Measurements from ENCODE around the gene NAB2.
"Not testable (repeated sequence)": the region's sequence is repeated elsewhere in the genome, so short reads cannot be mapped to it uniquely, and the experiment has no call there.

NAB2 gene, protein sequence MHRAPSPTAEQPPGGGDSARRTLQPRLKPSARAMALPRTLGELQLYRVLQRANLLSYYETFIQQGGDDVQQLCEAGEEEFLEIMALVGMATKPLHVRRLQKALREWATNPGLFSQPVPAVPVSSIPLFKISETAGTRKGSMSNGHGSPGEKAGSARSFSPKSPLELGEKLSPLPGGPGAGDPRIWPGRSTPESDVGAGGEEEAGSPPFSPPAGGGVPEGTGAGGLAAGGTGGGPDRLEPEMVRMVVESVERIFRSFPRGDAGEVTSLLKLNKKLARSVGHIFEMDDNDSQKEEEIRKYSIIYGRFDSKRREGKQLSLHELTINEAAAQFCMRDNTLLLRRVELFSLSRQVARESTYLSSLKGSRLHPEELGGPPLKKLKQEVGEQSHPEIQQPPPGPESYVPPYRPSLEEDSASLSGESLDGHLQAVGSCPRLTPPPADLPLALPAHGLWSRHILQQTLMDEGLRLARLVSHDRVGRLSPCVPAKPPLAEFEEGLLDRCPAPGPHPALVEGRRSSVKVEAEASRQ

DNA sequence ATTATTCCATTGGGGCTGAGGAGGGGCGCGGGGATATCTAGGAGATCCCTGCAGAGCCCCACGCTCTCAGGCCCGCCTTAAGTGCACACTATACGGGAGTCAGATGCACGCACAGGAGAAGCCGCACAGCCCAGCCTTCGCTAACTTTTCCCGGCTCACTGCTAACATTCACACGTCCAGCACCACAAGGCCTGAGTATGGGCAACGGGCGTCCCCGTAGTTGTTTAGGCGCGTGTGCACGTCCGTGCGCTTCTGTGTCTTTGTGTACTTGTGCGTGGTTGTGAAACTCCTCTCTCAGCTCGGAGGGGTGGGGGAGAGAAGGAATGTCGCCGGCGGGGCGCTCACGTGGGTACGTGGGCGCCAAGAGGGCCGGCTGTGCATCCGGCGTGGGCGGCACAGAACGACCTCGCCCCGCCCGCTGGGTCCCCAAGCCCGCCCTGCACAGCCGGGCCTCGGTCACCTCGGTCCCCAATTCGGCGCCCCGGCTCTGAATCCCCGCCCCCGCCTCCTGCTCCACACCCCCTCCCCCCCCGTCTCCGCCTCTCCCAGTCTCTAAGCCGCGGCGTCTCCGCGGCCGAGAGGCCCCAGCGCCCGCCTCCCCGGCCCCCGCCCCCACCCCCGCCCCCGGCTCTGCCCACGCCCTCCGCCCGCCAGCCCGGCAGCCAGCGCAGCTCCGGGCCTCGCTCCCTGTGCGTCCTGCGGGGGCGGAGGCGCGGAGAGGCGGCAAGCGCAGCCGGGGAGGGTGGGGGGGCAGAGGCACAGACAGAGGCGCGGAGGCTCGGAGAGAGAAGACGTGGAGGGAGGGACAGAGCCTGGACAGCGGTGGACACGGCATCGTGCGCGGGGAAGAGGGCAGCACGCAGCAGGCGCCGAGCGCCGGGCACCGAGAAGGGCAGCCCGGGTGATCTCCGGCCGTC lies at the start of gene NAB2:
NAB2 (plus strand) TSS at position 761 of the 917 bp plus-strand sequence. CDS start 158 bp downstream, outside the sequence.
- FAIRE-seq (no peak), DNase-seq (ENCODE audit: low spot score) (peak; percentile 93)

DNA sequence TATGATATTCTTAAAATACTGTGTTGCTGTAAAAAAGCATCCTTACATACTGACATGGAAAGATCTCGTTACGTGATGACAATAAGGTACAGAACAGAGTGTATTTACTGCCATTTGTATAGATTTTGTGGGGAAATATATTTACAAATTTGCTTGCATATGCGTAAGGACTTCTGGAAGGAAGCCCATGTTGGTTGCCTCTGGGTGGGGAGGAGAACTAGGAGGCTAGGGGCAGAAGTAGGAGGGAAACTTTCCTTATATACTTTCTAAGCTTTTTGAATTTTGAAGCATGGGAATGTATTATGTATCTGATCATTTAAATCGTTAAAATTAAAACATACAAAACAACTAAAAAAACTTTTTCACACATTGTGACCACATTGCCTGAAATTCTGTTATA lies 48.7 kb upstream of the NAB2 start:
- FAIRE-seq (no peak), DNase-seq (ENCODE audit: low spot score) (no peak)

DNA sequence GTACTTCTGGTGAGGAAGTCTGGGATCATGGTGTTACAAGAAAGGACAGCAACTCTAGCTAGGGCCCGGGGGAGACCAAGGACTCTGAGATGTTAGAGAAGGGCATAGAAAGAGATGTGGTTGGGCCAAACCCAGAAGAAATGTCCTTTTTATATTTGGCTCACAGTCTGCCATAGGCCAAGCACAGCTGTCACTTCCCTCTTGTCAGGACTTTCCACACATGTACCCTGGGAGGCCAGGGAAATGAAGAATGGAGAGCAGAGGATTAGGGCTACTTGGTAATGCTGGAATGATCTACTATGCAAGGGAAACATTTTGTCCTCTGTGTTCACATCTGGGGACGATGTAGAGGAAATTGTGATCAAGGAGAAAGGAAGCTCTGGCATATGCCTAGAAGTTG lies 48.2 kb upstream of the NAB2 start:
- no peak for FAIRE-seq
- DNase-seq (ENCODE audit: low spot score), result no peak

DNA sequence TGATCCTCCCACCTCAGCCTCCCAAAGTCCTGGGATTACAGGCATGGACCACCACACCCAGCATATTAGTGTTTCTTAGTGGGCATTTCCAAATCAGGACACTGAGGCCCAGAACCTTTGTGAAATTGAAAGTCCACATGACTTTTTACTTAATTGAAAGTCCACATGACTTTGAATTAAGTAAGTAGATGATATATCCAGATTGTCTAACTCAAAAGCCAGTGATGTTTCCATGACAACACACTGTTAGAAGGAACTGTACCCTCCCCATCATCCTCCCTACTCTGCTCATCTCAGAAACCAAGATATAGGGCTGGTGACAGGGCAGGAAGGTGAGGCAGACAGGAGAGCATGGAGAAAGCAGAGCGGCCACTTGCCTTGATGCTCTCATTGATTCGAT lies 46.2 kb upstream of the NAB2 start:
- DNase-seq (ENCODE audit: low spot score) (no peak), FAIRE-seq (no peak)

DNA sequence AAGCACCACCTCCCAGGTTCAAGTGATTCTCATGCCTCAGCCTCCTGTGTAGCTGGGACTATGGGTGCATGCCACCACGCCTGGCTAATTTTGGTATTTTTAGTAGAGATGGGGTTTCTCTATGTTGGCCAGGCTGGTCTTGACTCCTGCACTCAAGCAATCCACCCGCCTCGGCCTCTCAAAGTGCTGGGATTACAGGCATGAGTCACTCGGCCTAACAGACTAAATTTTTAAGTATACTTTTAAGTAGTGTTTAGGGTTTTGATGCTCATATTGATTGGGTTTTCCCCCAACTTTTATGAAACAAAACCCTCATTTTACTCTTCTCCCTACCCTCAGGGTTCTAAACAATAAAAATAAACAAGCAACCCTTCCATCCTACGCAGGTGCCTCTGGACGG lies 44.4 kb upstream of the NAB2 start:
- FAIRE-seq (no peak), DNase-seq (ENCODE audit: low spot score) (no peak)

DNA sequence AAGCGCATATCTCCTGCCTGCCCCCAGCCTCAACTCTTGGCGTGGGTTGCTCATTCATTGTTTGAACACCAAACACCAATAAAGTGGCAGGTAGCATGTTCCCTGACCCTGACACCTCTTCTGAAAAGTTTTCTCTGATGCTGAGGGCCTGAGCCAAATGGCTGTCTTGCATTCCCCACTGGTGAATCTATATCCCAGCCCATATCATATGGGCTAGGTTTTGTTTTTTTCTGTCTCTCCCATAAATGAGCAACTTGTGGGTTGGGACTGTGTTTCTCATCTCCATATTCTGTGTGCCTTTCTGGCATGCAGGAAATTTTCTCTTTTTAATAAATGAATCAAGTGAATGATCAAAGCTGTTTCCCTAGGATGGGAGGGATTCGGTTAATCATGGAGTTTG lies 44.0 kb upstream of the NAB2 start:
- FAIRE-seq (no peak), DNase-seq (ENCODE audit: low spot score) (no peak)

DNA sequence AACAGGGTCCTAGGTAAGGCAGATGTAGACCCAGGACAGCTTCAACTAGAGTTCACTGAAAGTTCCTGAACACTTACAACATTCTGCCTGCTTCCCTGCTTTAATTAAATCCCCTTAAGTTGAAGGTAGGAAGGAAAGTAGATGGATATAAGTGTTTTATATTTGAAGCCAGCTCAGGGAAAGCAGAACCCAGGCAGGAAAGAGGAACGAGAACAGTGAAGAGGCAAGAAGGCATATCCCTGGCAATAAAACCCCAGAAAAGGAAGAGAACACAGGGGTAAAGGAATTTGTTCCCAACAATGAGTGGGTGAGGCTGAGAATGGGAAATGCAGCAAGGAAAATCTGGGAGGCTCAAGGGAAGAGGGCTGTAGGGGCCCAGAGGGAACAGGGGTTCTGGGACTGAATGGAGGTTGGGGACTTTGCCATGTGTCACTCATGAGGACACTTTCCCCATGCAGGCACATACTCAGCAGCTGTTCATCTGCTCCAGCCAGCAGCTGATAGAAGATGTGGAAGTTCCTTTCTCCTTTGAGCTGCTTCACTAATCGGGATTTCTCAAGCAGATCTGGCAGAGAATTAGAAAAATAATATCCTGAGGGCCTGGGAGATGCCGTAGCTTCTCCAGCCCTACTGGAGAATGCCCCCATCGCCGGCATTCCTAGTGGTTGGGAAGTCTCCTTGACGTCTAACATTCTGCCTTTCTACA lies 42.7 kb upstream of the NAB2 start:
- DNase-seq (ENCODE audit: low spot score) (no peak), FAIRE-seq (no peak)

DNA sequence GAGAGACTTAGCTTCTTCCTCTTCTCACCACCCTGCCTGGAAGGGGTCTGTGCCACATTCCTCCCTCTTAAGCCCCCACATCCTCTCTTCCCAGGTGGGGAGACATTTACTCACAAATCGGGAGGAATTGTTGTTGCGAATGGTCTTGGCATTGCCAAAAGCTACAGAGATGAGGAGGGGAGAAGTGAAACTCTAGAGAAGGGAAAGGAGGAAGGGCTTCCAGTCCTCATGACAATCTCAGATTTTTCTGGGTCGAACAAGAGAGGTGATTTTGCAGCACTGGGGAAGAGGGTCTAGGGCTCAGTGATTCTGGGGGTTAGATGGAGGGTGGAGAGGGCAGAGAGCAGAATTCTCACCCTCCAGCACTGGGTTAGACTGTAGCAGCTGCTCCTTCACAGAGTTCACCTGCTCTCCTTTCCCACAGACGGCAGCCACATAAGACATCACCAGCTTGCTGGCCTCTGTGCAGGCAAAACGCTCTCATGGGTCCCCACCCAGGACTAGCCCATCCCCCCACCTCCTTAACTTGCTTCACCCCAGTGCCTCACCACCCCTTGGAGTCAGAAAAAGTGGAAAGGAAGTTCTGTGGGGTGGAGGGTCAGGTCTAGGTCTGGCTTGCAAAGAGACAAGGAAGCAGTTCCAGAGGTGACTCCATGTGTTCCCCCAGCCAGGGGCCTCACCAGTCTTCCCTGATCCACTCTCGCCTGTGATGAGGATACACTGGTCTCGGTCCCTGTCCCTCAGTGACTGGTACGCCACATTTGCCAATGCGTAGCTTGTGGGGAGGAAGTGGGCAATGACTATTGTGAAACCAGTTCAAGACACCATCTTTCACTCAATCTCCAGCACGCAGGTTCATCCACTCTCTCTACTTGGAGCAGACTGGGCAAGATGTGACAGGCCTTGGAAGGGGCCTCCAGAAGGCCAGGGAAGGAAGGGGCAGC lies 41.7 kb upstream of the NAB2 start:
- FAIRE-seq (no peak), DNase-seq (ENCODE audit: low spot score) (no peak)

DNA sequence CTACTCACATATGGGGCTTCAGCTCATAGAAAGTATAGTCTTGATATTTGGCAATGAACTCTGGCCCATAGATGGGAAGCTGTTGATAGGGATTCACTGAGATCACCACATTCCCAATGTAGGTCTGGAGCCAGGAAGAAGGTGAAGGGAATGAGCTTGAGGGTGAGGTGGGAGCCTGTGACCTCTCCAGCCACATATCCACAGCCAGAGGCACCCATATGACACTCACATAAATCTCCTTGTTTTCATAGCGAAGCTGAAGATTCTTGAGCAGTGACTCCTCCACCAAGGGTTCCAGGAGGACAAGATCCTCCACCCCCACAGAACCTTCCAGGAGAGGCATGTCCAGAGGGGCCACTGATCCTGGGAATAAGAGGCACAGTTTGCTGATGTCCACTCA lies 40.9 kb upstream of the NAB2 start:
- DNase-seq (ENCODE audit: low spot score), result no peak
- FAIRE-seq, result no peak

DNA sequence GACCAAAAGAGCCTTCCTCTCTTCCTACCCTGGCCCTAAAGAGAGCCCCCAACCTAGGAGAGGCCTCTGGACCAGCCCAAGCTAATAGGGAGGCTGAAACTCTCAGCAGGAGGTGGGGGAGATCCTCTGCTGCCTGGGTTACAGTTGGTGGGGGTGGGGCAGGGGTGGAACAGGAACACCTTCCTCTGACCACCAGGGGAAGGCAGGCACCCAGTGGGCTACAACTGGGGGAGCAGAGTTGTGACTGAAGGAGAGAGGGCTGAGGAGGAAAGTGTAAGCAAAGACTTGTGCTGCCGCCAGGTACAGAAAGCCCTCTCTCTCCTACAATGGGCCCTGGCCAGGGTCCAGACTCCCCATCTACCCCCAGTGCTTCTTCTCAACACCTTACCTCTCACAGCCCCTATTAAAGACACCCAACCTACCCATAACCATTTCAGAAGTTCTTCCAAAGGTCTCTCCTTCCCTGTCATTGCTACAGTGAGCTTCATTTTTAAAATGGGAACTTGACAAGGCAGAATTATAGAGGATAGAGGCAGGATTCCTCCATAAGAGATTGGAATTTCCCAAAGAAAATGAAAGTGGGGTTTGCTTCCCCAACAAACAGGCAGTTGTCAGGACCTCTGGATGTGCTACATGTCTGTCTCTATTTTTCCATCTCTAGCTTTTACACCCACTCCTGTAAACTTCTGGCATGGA lies 40.3 kb upstream of the NAB2 start:
- no peak for DNase-seq (ENCODE audit: low spot score)
- FAIRE-seq, result no peak

DNA sequence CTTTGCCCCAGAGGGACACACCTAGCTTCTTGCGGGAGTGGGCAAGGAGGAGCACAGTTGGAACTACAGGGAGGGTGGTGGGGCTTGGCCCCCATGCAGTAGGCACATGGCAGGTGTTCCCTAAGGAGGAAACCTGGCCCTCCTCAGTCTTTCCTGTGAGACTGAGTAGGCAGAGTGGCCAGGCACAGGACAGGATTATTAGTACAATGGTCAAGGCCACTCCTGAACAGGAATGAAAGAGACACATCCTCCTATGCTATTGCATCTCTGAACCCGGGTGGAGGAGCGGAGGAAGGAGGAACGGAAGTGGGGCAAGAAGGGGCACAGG lies 39.8 kb upstream of the NAB2 start:
- DNase-seq (ENCODE audit: low spot score), result no peak
- no peak for FAIRE-seq

DNA sequence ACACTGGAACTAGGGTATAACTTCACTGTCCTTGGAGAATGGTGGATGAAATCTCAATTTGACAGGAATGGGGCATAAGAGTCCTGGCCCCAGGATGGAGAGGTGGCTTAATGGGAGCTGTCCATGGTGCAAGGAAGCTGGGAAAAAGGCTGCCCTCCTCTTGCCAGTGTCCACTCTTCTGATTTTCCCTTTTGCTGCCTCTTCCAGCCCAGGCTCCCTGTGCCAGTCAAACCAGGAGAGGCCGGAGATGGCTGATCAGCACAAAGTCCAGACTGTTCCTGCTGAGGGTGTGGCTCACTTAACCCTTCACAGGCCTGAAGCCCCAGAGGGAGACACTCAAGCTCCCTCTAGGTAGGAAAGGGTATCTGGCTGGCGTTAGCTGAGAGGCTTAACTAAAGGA lies 39.0 kb upstream of the NAB2 start, which contains the start of gene MYO1A:
MYO1A (minus strand) TSS at position 240 of the 400 bp plus-strand sequence. CDS start 1,806 bp downstream, outside the sequence.
- no peak for FAIRE-seq
- peak; percentile 21 for DNase-seq (ENCODE audit: low spot score)

DNA sequence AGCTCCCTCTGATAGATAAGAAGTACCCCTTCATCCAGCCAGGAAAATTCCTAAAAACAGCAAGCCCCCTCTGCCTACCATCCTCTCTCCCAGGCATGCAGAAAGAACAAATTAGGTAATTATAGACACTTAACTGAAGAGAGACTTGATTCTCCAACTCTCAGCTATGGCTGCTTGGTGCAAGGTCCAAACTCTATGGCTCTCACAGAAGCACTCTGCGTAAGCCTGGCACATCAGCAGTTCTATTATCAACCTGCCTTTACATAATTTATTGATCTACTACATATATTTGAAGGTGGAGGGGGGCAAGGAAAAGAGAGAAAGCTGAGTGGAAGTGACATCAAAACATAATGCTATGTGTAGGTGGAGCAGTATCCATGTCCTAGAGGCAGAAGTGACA lies 37.9 kb upstream of the NAB2 start:
- DNase-seq (ENCODE audit: low spot score), result no peak
- no peak for FAIRE-seq

DNA sequence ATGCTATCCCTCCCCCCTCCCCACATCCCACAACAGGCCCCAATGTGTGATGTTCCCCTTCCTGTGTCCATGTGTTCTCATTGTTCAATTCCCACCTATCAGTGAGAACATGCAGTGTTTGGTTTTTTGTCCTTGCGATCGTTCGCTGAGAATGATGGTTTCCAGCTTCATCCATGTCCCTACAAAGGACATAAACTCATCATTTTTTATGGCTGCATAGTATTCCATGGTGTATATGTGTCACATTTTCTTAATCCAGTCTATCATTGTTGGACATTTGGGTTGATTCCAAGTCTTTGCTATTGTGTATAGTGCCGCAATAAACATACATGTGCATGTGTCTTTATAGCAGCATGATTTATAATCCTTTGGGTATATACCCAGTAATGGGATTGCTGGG lies 35.8 kb upstream of the NAB2 start:
- FAIRE-seq; DNase-seq (ENCODE audit: low spot score): not testable (repeated sequence)

DNA sequence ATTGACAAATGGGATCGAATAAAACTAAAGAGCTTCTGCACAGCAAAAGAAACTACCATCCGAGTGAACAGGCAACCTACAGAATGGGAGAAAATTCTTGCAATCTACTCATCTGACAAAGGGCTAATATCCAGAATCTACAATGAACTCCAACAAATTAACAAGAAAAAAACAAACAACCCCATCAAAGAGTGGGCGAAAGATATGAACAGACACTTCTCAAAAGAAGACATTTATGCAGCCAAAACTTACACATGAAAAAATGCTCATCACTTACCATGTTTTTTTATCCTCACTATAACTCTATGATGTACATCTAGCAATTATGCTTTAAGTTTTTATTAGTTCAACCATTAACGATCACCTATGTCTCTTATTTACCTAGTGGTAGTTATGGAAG lies 35.0 kb upstream of the NAB2 start:
- not testable (repeated sequence) for FAIRE-seq; DNase-seq (ENCODE audit: low spot score)

DNA sequence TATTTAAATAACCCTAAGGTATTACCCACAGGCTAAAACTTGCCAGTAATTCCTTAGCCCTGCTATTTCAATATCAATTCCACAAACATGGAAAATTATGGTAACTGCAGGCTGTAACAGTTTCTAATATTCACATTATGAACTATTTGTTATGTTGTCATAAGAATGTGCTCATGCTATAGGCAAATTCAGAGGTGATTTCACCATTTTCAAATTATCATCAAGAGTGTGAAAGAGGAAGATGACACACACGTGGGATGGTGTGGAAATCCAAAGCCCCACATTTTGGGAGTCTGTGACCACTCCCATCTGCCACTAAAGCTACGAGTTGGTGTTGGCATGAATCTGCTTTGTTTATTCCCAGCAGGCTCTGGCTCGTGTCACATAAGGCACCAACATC lies 33.1 kb upstream of the NAB2 start:
- FAIRE-seq, result no peak
- no peak for DNase-seq (ENCODE audit: low spot score)

DNA sequence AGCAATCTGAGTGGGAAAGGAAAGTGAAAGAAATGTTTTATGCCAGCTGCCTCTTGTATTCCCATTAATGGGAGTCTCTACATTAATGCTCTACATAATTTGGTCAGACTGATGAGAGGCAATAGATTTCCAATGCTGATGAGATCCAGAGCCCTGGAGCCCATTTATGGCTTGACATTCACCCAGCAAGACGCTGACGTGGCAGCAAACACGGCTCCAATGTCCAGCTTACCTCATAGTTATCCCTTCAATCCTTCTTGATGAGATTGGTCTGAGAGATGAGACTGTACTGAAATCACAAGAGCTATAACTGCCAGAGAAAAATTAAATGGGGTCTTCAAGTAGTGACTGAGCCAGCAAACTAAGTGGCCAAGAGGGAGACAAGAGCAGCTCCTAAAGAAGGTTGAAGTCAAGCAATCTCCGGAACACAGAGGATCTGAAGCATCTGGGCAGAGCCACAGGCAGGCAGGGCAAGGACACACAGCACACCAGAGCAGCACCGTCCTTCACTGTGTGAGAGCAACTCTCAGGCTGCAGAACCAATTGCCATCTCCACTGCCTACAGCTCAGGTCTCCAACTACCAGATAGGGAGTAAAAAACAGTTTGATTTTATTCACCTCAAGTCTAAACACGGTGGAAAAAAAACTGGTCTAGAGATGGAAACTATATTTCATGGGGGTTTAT lies 31.7 kb upstream of the NAB2 start:
- DNase-seq (ENCODE audit: low spot score), result no peak
- no peak for FAIRE-seq

DNA sequence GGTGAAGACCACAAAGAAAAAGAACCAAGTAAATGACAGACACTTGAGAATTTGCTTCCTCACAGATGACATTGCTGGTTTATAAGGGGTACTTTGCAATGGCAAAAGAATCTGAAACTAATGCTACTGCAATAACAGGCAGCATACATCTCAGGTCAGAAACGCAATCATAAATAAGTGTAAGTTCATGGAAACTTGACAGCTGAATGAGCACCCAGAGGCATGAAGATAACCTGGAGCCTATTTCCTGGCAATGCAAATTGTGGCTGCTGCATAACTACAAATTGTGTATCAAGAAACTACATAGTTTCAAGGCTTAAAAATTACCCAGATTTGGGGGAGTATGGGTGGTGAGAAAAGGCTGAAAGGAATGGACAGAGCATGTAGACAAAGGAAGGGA lies 30.5 kb upstream of the NAB2 start:
- DNase-seq (ENCODE audit: low spot score) (no peak), FAIRE-seq (no peak)

DNA sequence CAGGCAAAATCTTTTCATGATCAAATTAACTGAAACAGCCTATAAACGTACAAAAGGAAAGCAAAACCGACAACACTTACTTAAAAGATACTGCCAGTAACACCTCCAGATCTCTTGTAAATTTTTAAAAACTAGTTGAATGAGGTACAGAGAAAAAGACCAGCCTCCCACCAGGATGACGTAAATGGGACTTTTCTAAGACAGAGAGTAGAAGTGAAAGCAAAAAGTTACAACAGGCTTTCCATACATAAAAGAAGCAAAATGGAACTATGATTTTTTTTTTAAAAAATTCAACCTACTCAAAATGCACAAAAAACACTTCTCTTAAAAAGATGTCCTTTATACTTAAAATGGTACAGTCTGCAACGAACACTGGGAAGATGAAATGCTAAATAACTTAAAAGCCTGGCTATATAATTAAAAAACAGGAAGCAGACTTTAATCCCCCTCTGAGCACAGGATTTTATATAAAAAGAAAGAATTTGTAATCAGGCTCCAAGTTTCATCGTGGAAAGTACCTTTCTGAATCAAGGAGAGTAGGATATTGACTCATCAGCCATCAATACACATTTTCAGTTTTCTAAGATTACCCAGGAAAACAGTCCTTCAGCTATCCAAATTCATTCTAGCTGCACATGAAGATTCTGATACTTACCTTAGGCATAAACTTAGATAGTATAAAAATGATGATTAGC lies 24.8 kb upstream of the NAB2 start:
- no peak for DNase-seq (ENCODE audit: low spot score)
- no peak for FAIRE-seq
